Mucosa of descending colon (tissue), 3 donors: ENCODE data around the gene OR1K1. TPM values are rescaled to one million over a fixed set of nuclear protein-coding genes. Genes with fewer than 3 reads are reported as not detected.

Experiments used
- ATAC-seq: fragments of 200-7000 bp; cut with Tn5 transposase; one replicate; pipeline ENCODE4 v1.9.1; 2020; ENCODE audit warnings: mild to moderate bottlenecking, moderate library complexity
- DNase-seq, 3 donors: peaks; one replicate each; pipeline ENCODE4 v3.0.0-alpha.2; 2020
- H3K36me3 ChIP-seq: fragments of 200-600 bp; one replicate; pipeline ENCODE4 v1.8.0; 2021; ENCODE audit warnings: low read depth, mild to moderate bottlenecking
- H3K4me1 ChIP-seq: fragments of 200-600 bp; one replicate; pipeline ENCODE4 v1.8.0; 2021; ENCODE audit warnings: low read depth, mild to moderate bottlenecking
- H3K4me3 ChIP-seq: fragments of 200-600 bp; one replicate; pipeline ENCODE4 v1.8.0; 2021; ENCODE audit warnings: mild to moderate bottlenecking
- H3K9me3 ChIP-seq: fragments of 200-600 bp; one replicate; pipeline ENCODE4 v1.8.0; 2021; ENCODE audit warnings: mild to moderate bottlenecking
- CTCF ChIP-seq: fragments of 200-600 bp; IDR thresholded peaks from one replicate; pipeline ENCODE4 v1.8.0; 2022; ENCODE audit warnings: antibody characterized with exemption, mild to moderate bottlenecking
- intact Hi-C, 2 donors: fragments of 100-400 bp; cut with DNase I in 1 of 2; cut with micrococcal nuclease in 1 of 2; formaldehyde crosslinking; loops; one replicate each; pipeline versions ENCODE4 v1.11.0 to v1.11.1; 2022; cut with DNase I, micrococcal nuclease
- total RNA-seq, 3 donors: library from RNA; stranded (reverse); fragmentation: NEBNext Ultra II Directional in 2 of 3; extraction: Animal tissue kit (Norgen Biotek cat#: 25700) in 2 of 3; gene quantifications; one replicate each; pipeline versions ENCODE4 v1.2.1 to v1.2.4, GENCODE V29; 2021 to 2023
- donor health status: DM: no; HTN: no; CAD: no; lungs with moderate emphysema.
- donor health status: DM: no; HTN: no; CAD: no.
- donor health status: DM: no; HTN: yes; CAD: no.

Gene OR1K1
- total RNA-seq, 3 donors from 2014 or later = not detected

- Histone ChIP-seq H3K4me1 (no peaks in the 10 kb centered on the region), H3K4me3 (no peak overlapping the region), H3K9me3 (no peaks in the 10 kb centered on the region), H3K36me3 (no peaks in the 10 kb centered on the region)
- DNase-seq (no peak), ATAC-seq (no peak)
- no peak for TF ChIP-seq CTCF
- intact Hi-C loops = loop anchor here in 1 of 2 donors (10.0 kb wide), 1 partner anchor 284 kb away; no protein-coding TSS in a partner anchor
Measured at GRCh38 chr9:122779181-122779580, 20.7 kb upstream of the OR1K1 start.

GRCh38 chr9:122780026-122780425 lies 19.9 kb upstream of the OR1K1 start:
- no peak for DNase-seq
- ATAC-seq = no peak
- no peak for TF ChIP-seq CTCF
- H3K4me3 ChIP-seq = no peak overlapping the region
- no peaks in the 10 kb centered on the region for H3K4me1 ChIP-seq
- intact Hi-C loops = no loop called here
- H3K9me3 ChIP-seq = no peaks in the 10 kb centered on the region
- no peaks in the 10 kb centered on the region for H3K36me3 ChIP-seq

- DNase-seq (no peak), ATAC-seq (no peak)
- Histone ChIP-seq H3K4me1 (no peaks in the 10 kb centered on the region), H3K9me3 (no peaks in the 10 kb centered on the region), H3K36me3 (no peaks in the 10 kb centered on the region), H3K4me3 (no peak overlapping the region)
- no peak for TF ChIP-seq CTCF
- intact Hi-C loops = no loop called here
Measured at GRCh38 chr9:122781671-122782070, 18.3 kb upstream of the OR1K1 start.

- no peak for TF ChIP-seq CTCF
- intact Hi-C loops = no loop called here
- H3K36me3 ChIP-seq = no peaks in the 10 kb centered on the region
Measured at GRCh38 chr9:122785269-122785668, 14.7 kb upstream of the OR1K1 start.

GRCh38 chr9:122786338-122786737 lies 13.6 kb upstream of the OR1K1 start:
- Histone ChIP-seq H3K4me3 (no peak overlapping the region), H3K9me3 (no peaks in the 10 kb centered on the region), H3K4me1 (no peaks in the 10 kb centered on the region), H3K36me3 (no peaks in the 10 kb centered on the region)
- no peak for DNase-seq
- intact Hi-C loops = no loop called here
- ATAC-seq = no peak
- TF ChIP-seq CTCF = no peak

More at GRCh38 chr9:122785269-122785668, 14.7 kb upstream of the OR1K1 start:
- DNase-seq = no peak
- H3K4me3 ChIP-seq = no peak overlapping the region
- no peak for ATAC-seq
- no peaks in the 10 kb centered on the region for H3K4me1 ChIP-seq
- H3K9me3 ChIP-seq = no peaks in the 10 kb centered on the region

GRCh38 chr9:122788831-122789230 lies 11.1 kb upstream of the OR1K1 start, which contains the start of gene OR5C1:
TSS of gene OR5C1 (plus strand) at chr9:122788933. CDS start at chr9:122788933, 0 bp downstream.
- no peaks in the 10 kb centered on the region for H3K36me3 ChIP-seq
- no peaks in the 10 kb centered on the region for H3K4me1 ChIP-seq
- ATAC-seq = no peak
- H3K9me3 ChIP-seq = no peaks in the 10 kb centered on the region
- no peak within 1 kb of the TSS for H3K4me3 ChIP-seq
- no peak for TF ChIP-seq CTCF
- no peak for DNase-seq
- intact Hi-C loops = no loop called here
